Dermis microvascular lymphatic vessel endothelial cell (primary cell): Measurements from ENCODE around the gene FCGBP. TPM values are rescaled to one million over a fixed set of nuclear protein-coding genes. Genes with fewer than 3 reads are reported as not detected.
"Not testable (repeated sequence)": the region's sequence is repeated elsewhere in the genome, so short reads cannot be mapped to it uniquely, and the experiment has no call there.

Experiments
- DNase-seq, 2 donors: peaks; one replicate each; pipeline versions ENCODE4 v3.0.0 to v3.0.0-alpha.2; 2010; ENCODE audit warnings: low read depth in 2 of 2
- total RNA-seq: library from RNA; depleted of rRNA; stranded (reverse); fragments of >200 nt; gene quantifications from 2 replicates; pipeline ENCODE4 v1.2.1, GENCODE V29; 2014

FCGBP gene
- total RNA-seq, 1 donor from 2014 or later: under 0.01 TPM

DNA sequence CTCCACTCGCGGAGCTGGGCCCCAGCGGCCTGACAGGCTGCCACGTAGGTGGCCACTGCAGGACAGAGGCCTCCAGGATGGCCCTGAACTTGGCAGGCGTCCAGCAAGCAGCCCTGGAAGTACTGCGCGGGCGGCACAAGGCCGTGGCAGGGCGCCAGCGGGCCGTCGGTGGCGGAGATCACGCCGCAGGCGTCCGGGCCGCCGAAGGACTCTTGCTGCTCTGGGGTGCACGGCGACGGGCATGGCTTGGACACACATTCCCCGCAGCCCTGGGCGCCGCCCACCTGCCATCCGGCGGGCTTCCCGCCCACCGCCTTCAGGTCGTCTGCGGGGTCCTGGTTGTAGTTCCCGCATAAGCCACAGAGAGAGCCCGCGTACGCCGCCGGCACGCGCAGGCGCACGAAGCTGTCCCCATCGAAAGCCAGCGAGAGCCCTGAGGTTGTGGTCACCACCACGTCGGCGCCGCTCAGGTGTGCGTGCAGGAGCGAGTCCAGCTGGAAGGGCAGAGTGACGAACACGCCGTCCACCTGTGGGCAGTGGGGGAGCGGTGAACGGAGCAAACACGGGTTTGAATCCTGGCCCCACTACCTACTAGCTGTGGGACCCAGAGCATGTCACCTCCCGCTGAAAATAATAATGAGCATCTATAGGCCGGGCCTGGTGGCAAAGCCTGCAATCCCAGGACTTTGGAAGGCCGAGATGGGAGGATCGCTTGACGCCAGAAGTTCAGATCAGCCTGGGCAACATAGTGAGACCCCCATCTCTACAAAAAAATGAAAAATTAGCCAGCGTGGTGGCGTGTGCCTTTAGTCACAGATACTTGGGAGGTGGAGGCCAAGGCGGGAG is 42.6 kb downstream of the FCGBP start:
- peak; percentile 5 to 41 for DNase-seq

- no peak for DNase-seq
These were observed 43.5 kb downstream of the FCGBP start for GRCh38 chr19:39890755-39891551.

DNA sequence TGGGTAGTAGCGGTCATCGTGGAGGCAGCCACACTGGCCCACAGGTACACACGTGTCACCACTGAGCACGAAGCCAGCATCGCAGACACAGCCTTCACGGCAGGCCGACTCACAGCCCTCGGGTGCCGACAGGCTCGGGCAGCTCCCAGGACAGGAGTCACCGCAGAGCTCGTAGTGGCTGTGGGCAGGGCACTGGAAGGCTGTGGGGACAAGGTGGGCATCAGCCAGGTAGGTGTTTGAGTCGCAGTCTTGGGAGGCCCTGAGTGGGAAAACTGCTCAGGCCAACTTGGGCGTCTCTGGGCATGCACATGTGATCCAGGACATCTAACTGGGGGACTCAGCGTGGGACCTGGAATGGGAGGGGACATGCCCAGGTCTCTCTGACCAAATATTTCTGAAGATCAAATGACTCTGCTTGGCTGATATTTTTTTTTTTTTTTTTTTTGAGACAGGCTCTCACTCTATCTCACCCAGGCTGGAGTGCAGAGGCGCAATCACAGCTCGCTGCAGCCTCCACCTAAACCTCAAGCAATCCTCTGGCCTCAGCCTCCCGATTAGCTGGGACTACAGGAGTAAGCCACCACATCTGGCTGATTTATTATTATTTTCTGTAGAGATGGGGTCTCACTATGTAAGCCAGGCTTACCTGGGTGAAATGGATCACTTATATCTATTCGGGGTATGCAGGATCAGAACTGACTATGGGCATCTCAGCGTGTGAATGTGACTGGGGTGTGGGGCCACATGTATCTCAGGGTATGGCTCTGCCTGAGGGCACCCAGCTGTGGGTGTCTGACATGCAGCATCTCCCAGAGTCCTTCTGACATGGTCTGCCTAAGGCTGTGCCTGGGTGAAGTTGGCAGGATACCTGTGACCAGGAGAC is 44.3 kb downstream of the FCGBP start:
- not testable (repeated sequence) for DNase-seq

- DNase-seq: not testable (repeated sequence)
These were observed 46.9 kb downstream of the FCGBP start for GRCh38 chr19:39887456-39887951.

GRCh38 chr19:39885821-39886554 is 48.4 kb downstream of the FCGBP start:
- not testable (repeated sequence) for DNase-seq

GRCh38 chr19:39884721-39885120 is 49.7 kb downstream of the FCGBP start:
- DNase-seq: not testable (repeated sequence)

Other genes with a start within 250 kb of the FCGBP start
- gene LGALS14, start 230.2 kb downstream of the FCGBP start, total RNA-seq: not detected in 2 replicates
- gene CLC, start 196.6 kb downstream of the FCGBP start, total RNA-seq: not detected in 2 replicates
- not detected in 2 replicates for gene LEUTX, start 155.8 kb downstream of the FCGBP start, total RNA-seq
- 9.2 and 16.1 TPM in 2 replicates for gene DYRK1B, start 100.5 kb downstream of the FCGBP start, total RNA-seq
- 164 and 231 TPM in 2 replicates for gene FBL, start 88.3 kb downstream of the FCGBP start, total RNA-seq
- gene PSMC4, start 36.5 kb upstream of the FCGBP start, total RNA-seq: 79.2 and 96.2 TPM in 2 replicates
- 3.0 and 4.9 TPM in 2 replicates for gene ZNF546, start 62.4 kb upstream of the FCGBP start, total RNA-seq
- gene ZNF780B, start 121.6 kb upstream of the FCGBP start, total RNA-seq: 6.7 and 8.3 TPM in 2 replicates
- gene ZNF780A, start 156.3 kb upstream of the FCGBP start, total RNA-seq: 10.2 and 10.5 TPM in 2 replicates